MCF 10A (cell line): ENCODE measurements around the gene RBM44. TPM values are rescaled to one million over a fixed set of nuclear protein-coding genes. Genes with fewer than 3 reads are reported as not detected.
"Not testable (repeated sequence)": the region's sequence is repeated elsewhere in the genome, so short reads cannot be mapped to it uniquely, and the experiment has no call there.

ENCODE experiments used
- BruUV-seq: library from RNA; stranded (reverse); fragments of 400-500 nt; replicated peaks from 2 replicates; lab custom pipeline; 2021; lab: Mats Ljungman, UMichigan
- CTCF ChIA-PET: fragments of 300-600 bp; sonication (Branson Sonifier 250); formaldehyde crosslinking; extraction: SDS; loops from one replicate; lab custom pipeline; 2021; ENCODE audit warnings: antibody characterized with exemption, inconsistent platforms; lab: Yijun Ruan, JAX
- POLR2A ChIA-PET: fragments of 300-600, 350-650 bp; sonication (Branson Sonifier 250); formaldehyde crosslinking; extraction: SDS; loops from one replicate; lab custom pipeline; 2020; ENCODE audit warnings: antibody characterized with exemption, inconsistent platforms; lab: Yijun Ruan, JAX
- DNase-seq: peaks from one replicate; pipeline ENCODE4 v3.0.0-alpha.2; 2018; ENCODE audit not compliant: unreplicated experiment
- H3K27ac Mint-ChIP-seq: one replicate; pipeline ENCODE4 v1.8.0; 2022; ENCODE audit warnings: mild to moderate bottlenecking, low read depth, mixed read lengths; ENCODE audit not compliant: unreplicated experiment
- H3K27me3 Mint-ChIP-seq: one replicate; pipeline ENCODE4 v1.8.0; 2022; ENCODE audit warnings: mixed read lengths; ENCODE audit not compliant: insufficient read depth, unreplicated experiment
- H3K36me3 Mint-ChIP-seq: one replicate; pipeline ENCODE4 v1.8.0; 2022; ENCODE audit warnings: mild to moderate bottlenecking, moderate library complexity, mixed read lengths; ENCODE audit not compliant: insufficient read depth, unreplicated experiment
- H3K4me1 Mint-ChIP-seq: one replicate; pipeline ENCODE4 v1.8.0; 2022; ENCODE audit warnings: mixed read lengths; ENCODE audit not compliant: insufficient read depth, unreplicated experiment
- H3K4me3 Mint-ChIP-seq: one replicate; pipeline ENCODE4 v1.8.0; 2022; ENCODE audit warnings: mild to moderate bottlenecking, moderate library complexity, mixed read lengths; ENCODE audit not compliant: unreplicated experiment
- H3K9me3 Mint-ChIP-seq: one replicate; pipeline ENCODE4 v1.8.0; 2022; ENCODE audit warnings: mixed read lengths; ENCODE audit not compliant: unreplicated experiment
- intact Hi-C: fragments of 100-400 bp; cut with micrococcal nuclease; formaldehyde crosslinking; loops from 2 replicates; pipeline ENCODE4 v1.14.1; 2022
- total RNA-seq: library from RNA; stranded (reverse); gene quantifications from 2 replicates; pipeline ENCODE4 v1.2.3, GENCODE V29; 2022
- TF ChIP-seq, protein P1 (sequence below): fragments of 200-600 bp; IDR thresholded peaks from one replicate; pipeline ENCODE4 v1.8.0; 2022; ENCODE audit warnings: antibody characterized with exemption, mild to moderate bottlenecking; ENCODE audit not compliant: unreplicated experiment

RBM44 gene
- total RNA-seq, 1 experiment from 2014 or later: 0.23 TPM

DNA sequence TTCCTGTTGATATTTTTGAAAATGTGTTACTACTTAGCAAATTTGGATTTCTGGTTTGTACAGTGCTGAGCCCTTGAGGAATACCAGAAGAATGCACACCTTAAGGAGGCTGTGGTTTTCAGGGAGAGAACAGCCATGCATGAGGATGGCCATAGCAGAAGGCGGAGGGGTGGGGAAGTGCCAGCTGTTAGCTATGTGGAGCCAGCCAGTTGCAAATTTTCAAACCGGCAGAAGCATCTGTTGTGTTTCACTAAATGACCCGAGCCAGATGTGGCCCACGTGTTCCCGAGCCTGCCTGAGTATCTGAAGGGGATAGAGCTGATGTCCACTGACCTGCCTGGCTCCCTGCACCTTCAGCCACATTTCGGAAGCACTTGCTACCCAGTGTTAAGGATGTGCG, 16.4 kb upstream of the RBM44 start:
- CTCF ChIA-PET: interaction anchor here (0.6 to 1.5 kb wide), 3 partner anchors 8 to 269 kb away, joined by 3 to 6 read pairs (median 3); no protein-coding TSS in a partner anchor
- no peak overlapping the region for H3K4me3 Mint-ChIP-seq

GRCh38 chr2:237783678-237784077, 14.9 kb upstream of the RBM44 start:
- BruUV-seq, POLR2A ChIA-PET: not testable (repeated sequence)

More for the DNA sequence above, 16.4 kb upstream of the RBM44 start:
- Mint-ChIP-seq H3K27ac (no peak overlapping the region), H3K4me1 (no peaks in the 10 kb centered on the region), H3K36me3 (peaks cover 52% of the 10 kb centered on the region), H3K9me3 (peaks cover 8% of the 10 kb centered on the region), H3K27me3 (no peaks in the 10 kb centered on the region)
- BruUV-seq: no TSS peak
- TF ChIP-seq, protein P1, sequence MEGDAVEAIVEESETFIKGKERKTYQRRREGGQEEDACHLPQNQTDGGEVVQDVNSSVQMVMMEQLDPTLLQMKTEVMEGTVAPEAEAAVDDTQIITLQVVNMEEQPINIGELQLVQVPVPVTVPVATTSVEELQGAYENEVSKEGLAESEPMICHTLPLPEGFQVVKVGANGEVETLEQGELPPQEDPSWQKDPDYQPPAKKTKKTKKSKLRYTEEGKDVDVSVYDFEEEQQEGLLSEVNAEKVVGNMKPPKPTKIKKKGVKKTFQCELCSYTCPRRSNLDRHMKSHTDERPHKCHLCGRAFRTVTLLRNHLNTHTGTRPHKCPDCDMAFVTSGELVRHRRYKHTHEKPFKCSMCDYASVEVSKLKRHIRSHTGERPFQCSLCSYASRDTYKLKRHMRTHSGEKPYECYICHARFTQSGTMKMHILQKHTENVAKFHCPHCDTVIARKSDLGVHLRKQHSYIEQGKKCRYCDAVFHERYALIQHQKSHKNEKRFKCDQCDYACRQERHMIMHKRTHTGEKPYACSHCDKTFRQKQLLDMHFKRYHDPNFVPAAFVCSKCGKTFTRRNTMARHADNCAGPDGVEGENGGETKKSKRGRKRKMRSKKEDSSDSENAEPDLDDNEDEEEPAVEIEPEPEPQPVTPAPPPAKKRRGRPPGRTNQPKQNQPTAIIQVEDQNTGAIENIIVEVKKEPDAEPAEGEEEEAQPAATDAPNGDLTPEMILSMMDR: no peak
- DNase-seq: no peak
- POLR2A ChIA-PET: no interaction called here
- intact Hi-C loops: no loop called here

DNA sequence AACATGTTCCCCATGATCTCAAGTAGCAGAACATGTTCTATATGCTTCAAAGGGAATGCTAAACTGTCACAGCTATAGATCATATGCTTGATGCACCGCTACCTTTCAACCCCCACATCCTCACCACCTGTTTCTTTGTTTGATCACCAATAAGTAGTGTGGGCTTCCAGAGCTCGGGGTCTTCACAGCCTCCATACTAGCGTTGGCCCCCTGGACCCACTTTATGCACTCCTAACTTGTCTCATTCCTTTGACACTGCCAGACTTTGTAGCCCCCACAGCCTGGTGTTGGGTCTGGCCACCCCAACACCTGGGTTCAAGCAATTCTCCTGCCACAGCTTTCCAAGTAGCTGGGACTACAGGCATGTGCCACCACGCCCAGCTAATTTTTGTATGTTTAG, 11.6 kb upstream of the RBM44 start:
- Mint-ChIP-seq H3K9me3 (peaks cover 8% of the 10 kb centered on the region), H3K4me1 (no peaks in the 10 kb centered on the region), H3K4me3 (no peak overlapping the region), H3K27me3 (no peaks in the 10 kb centered on the region), H3K27ac (no peak overlapping the region), H3K36me3 (peaks cover 7% of the 10 kb centered on the region)
- BruUV-seq: no TSS peak
- intact Hi-C loops: no loop called here
- TF ChIP-seq, protein P1: no peak
- no peak for DNase-seq
- ChIA-PET POLR2A (no interaction called here), CTCF (no interaction called here)

More at GRCh38 chr2:237783678-237784077, 14.9 kb upstream of the RBM44 start:
- H3K4me3 Mint-ChIP-seq, H3K27me3 Mint-ChIP-seq, H3K27ac Mint-ChIP-seq, H3K9me3 Mint-ChIP-seq, DNase-seq, intact Hi-C loops, H3K4me1 Mint-ChIP-seq: not testable (repeated sequence)
- CTCF ChIA-PET: interaction anchor here (1.5 kb wide), 1 partner anchor 9 kb away, joined by 6 read pairs; no protein-coding TSS in a partner anchor
- H3K36me3 Mint-ChIP-seq: peaks cover 37% of the 10 kb centered on the region

DNA sequence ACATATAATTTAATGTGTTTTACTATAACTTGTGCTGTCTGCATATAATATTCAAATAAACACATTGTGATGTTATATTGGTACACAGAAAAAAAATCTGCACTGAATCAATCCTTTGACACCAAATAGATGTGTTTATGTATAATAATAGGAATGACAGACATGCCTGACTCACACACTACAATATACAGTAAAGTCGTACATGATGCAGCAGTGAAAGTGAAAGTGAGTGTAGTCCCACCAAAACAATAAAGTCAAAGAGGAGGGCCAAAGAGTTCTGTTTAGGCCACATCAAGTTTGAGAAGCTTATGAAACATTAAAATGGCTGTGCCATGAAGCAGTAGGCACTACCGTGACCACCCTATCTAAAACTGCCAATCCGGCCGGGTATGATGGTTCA, 8.2 kb upstream of the RBM44 start:
- intact Hi-C loops: no loop called here
- Mint-ChIP-seq H3K27me3 (no peaks in the 10 kb centered on the region), H3K36me3 (peaks cover 7% of the 10 kb centered on the region), H3K27ac (no peak overlapping the region), H3K4me1 (no peaks in the 10 kb centered on the region), H3K9me3 (peaks cover 8% of the 10 kb centered on the region), H3K4me3 (no peak overlapping the region)
- BruUV-seq: no TSS peak
- ChIA-PET CTCF (interaction anchor here (1.0 to 1.4 kb wide), 4 partner anchors 15 to 473 kb away, joined by 3 to 4 read pairs (median 3); no protein-coding TSS in a partner anchor), POLR2A (interaction anchor here (0.6 kb wide), 2 partner anchors 16 to 600 kb away, joined by 3 read pairs; no protein-coding TSS in a partner anchor)
- TF ChIP-seq, protein P1: no peak
- DNase-seq: no peak
